Sciatic nerve (tissue), 2 donors: ENCODE measurements around the gene ITGA2. TPM values are rescaled to one million over a fixed set of nuclear protein-coding genes. Genes with fewer than 3 reads are reported as not detected.

Experiments
- ATAC-seq: fragments of 200-7000 bp; cut with Tn5 transposase; one replicate; pipeline ENCODE4 v1.9.1; 2020; ENCODE audit warnings: mild to moderate bottlenecking, moderate library complexity
- DNase-seq: peaks from one replicate; pipeline ENCODE4 v3.0.0-alpha.2; 2020; ENCODE audit warnings: low spot score
- intact Hi-C: fragments of 100-400 bp; cut with DNase I; formaldehyde crosslinking; loops from one replicate; pipeline ENCODE4 v1.14.2; 2022
- total RNA-seq: library from RNA; stranded (reverse); fragmentation: NEBNext Ultra II Directional; extraction: Animal tissue kit (Norgen Biotek cat#: 25700); gene quantifications from one replicate; pipeline ENCODE4 v1.2.1, GENCODE V29; 2021
- donor health status: DM: no; HTN: no; CAD: no.
- donor health status: DM: no; HTN: no; CAD: no.

Gene ITGA2
- total RNA-seq, 1 donor from 2014 or later: 11.0 TPM

- intact Hi-C loops: no loop called here
- ATAC-seq: no peak
- DNase-seq: no peak
These were observed 49.2 kb downstream of the ITGA2 start for GRCh38 chr5:53038196-53038847.

GRCh38 chr5:53039855-53040254 is 50.7 kb downstream of the ITGA2 start:
- intact Hi-C loops: no loop called here
- ATAC-seq (no peak), DNase-seq (no peak)

GRCh38 chr5:53041071-53041692 is 52.0 kb downstream of the ITGA2 start:
- intact Hi-C loops: no loop called here
- DNase-seq: no peak
- no peak for ATAC-seq

- intact Hi-C loops: no loop called here
- DNase-seq (no peak), ATAC-seq (no peak)
These were observed 52.6 kb downstream of the ITGA2 start for GRCh38 chr5:53041740-53042139.

GRCh38 chr5:53045263-53045662 is 56.1 kb downstream of the ITGA2 start:
- no peak for ATAC-seq
- intact Hi-C loops: no loop called here
- no peak for DNase-seq

GRCh38 chr5:53048248-53048647 is 59.1 kb downstream of the ITGA2 start:
- intact Hi-C loops: no loop called here
- ATAC-seq: no peak
- no peak for DNase-seq

GRCh38 chr5:53052499-53052898 is 63.3 kb downstream of the ITGA2 start:
- intact Hi-C loops: no loop called here
- no peak for DNase-seq
- no peak for ATAC-seq

- ATAC-seq (no peak), DNase-seq (no peak)
- intact Hi-C loops: no loop called here
These were observed 64.2 kb downstream of the ITGA2 start for GRCh38 chr5:53053364-53053763.

- DNase-seq (no peak), ATAC-seq (no peak)
- intact Hi-C loops: no loop called here
These were observed 66.2 kb downstream of the ITGA2 start for GRCh38 chr5:53055365-53055764.

- ATAC-seq (no peak), DNase-seq (no peak)
- intact Hi-C loops: no loop called here
These were observed 70.1 kb downstream of the ITGA2 start for GRCh38 chr5:53059281-53059680.

GRCh38 chr5:53063176-53063575 is 74.0 kb downstream of the ITGA2 start:
- no peak for DNase-seq
- no peak for ATAC-seq
- intact Hi-C loops: no loop called here

GRCh38 chr5:53063791-53064190 is 74.6 kb downstream of the ITGA2 start:
- ATAC-seq (no peak), DNase-seq (no peak)
- intact Hi-C loops: no loop called here

- intact Hi-C loops: no loop called here
- DNase-seq (no peak), ATAC-seq (no peak)
These were observed 76.9 kb downstream of the ITGA2 start for GRCh38 chr5:53066088-53066487.

GRCh38 chr5:53067641-53068040 is 78.5 kb downstream of the ITGA2 start:
- ATAC-seq: no peak
- intact Hi-C loops: no loop called here
- no peak for DNase-seq

- DNase-seq: no peak
- ATAC-seq: no peak
- intact Hi-C loops: no loop called here
These were observed 79.2 kb downstream of the ITGA2 start for GRCh38 chr5:53068291-53068836.

GRCh38 chr5:53069626-53070025 is 80.5 kb downstream of the ITGA2 start:
- DNase-seq (no peak), ATAC-seq (no peak)
- intact Hi-C loops: no loop called here

GRCh38 chr5:53071298-53071697 is 82.1 kb downstream of the ITGA2 start:
- DNase-seq (no peak), ATAC-seq (no peak)
- intact Hi-C loops: no loop called here

GRCh38 chr5:53071738-53072137 is 82.6 kb downstream of the ITGA2 start:
- ATAC-seq (no peak), DNase-seq (no peak)
- intact Hi-C loops: no loop called here

- intact Hi-C loops: no loop called here
- ATAC-seq (no peak), DNase-seq (no peak)
These were observed 84.2 kb downstream of the ITGA2 start for GRCh38 chr5:53073348-53073747.

- no peak for ATAC-seq
- DNase-seq: no peak
- intact Hi-C loops: no loop called here
These were observed 86.9 kb downstream of the ITGA2 start for GRCh38 chr5:53076014-53076583.

- intact Hi-C loops: no loop called here
- DNase-seq: no peak
- ATAC-seq: no peak
These were observed 91.1 kb downstream of the ITGA2 start for GRCh38 chr5:53080271-53080670.
